GM23338 (cell line): ENCODE results near the gene USP28. TPM values are rescaled to one million over a fixed set of nuclear protein-coding genes. Genes with fewer than 3 reads are reported as not detected.
A peak's percentile ranks its signal among the peaks of the same experiment; 100 is the strongest.
"Not testable (repeated sequence)": the region's sequence is repeated elsewhere in the genome, so short reads cannot be mapped to it uniquely, and the experiment has no call there.

Source experiments
- ATAC-seq: fragments of 200-7000 bp; cut with Tn5 transposase; 3 replicates; pipeline ENCODE4 v1.9.1; 2020
- DNase-seq: peaks from one replicate; pipeline ENCODE4 v3.0.0-alpha.2; 2015; ENCODE audit warnings: low spot score
- H2AFZ ChIP-seq: fragments of 200-600 bp; sonication (generic); 2 replicates; pipeline ENCODE4 v1.8.0; 2016; ENCODE audit warnings: antibody characterized with exemption, mild to moderate bottlenecking, moderate library complexity
- H3F3A ChIP-seq: fragments of 200-600 bp; sonication (generic); replicated peaks from 2 replicates; pipeline ENCODE4 v1.8.0; 2017; ENCODE audit warnings: antibody characterized with exemption, mixed run types, low read depth
- H3K27ac ChIP-seq: fragments of 200-600 bp; sonication (generic); 2 replicates; pipeline ENCODE4 v1.6.1; 2016; ENCODE audit warnings: low read depth
- H3K27me3 ChIP-seq: fragments of 200-600 bp; sonication (generic); 2 replicates; pipeline ENCODE4 v1.8.0; 2016; ENCODE audit warnings: mild to moderate bottlenecking, mixed run types, moderate library complexity; ENCODE audit not compliant: insufficient read depth
- H3K36me3 ChIP-seq: fragments of 200-600 bp; sonication (generic); 2 replicates; pipeline ENCODE4 v1.8.0; 2016; ENCODE audit warnings: mild to moderate bottlenecking; ENCODE audit not compliant: insufficient read depth
- H3K4me1 ChIP-seq: fragments of 200-600 bp; sonication (generic); 2 replicates; pipeline ENCODE4 v1.8.0; 2016; ENCODE audit warnings: mild to moderate bottlenecking, moderate library complexity; ENCODE audit not compliant: insufficient read depth
- H3K4me2 ChIP-seq: fragments of 200-600 bp; sonication (generic); 2 replicates; pipeline ENCODE4 v1.7.1; 2017; ENCODE audit warnings: mixed run types
- H3K4me3 ChIP-seq: fragments of 200-600 bp; sonication (generic); 2 replicates; pipeline ENCODE4 v1.6.1; 2016; ENCODE audit warnings: mixed run types
- H3K79me2 ChIP-seq: fragments of 200-600 bp; sonication (generic); replicated peaks from 2 replicates; pipeline ENCODE4 v1.8.0; 2017; ENCODE audit warnings: mild to moderate bottlenecking; ENCODE audit not compliant: insufficient read depth
- H3K9me2 ChIP-seq: fragments of 200-600 bp; sonication (generic); 2 replicates; pipeline ENCODE4 v1.8.0; 2017; ENCODE audit not compliant: insufficient read depth
- H4K20me1 ChIP-seq: fragments of 200-600 bp; sonication (generic); replicated peaks from 2 replicates; pipeline ENCODE4 v1.8.0; 2017; ENCODE audit warnings: mild to moderate bottlenecking; ENCODE audit not compliant: insufficient read depth
- H3K27ac Mint-ChIP-seq: 2 replicates; pipeline ENCODE4 v1.8.0; 2020; ENCODE audit warnings: inconsistent platforms, mild to moderate bottlenecking, moderate library complexity, mixed read lengths
- H3K27me3 Mint-ChIP-seq: 3 replicates; pipeline ENCODE4 v1.8.0; 2022; ENCODE audit warnings: low read depth, mild to moderate bottlenecking, moderate library complexity, mixed read lengths, inconsistent platforms; ENCODE audit not compliant: insufficient read depth, poor library complexity
- H3K36me3 Mint-ChIP-seq: 3 replicates; pipeline ENCODE4 v1.8.0; 2021; ENCODE audit warnings: low read depth, mild to moderate bottlenecking, inconsistent platforms, moderate library complexity, mixed read lengths
- H3K4me1 Mint-ChIP-seq: 3 replicates; pipeline ENCODE4 v1.8.0; 2020; ENCODE audit warnings: mild to moderate bottlenecking, inconsistent platforms, mixed read lengths
- H3K4me3 Mint-ChIP-seq: 3 replicates; pipeline ENCODE4 v1.8.0; 2021; ENCODE audit warnings: moderate library complexity, mild to moderate bottlenecking, inconsistent platforms, mixed read lengths
- H3K9me3 Mint-ChIP-seq: 3 replicates; pipeline ENCODE4 v1.8.0; 2020; ENCODE audit warnings: moderate library complexity, mild to moderate bottlenecking, inconsistent platforms, mixed read lengths
- CTCF ChIP-seq, 2 experiments: fragments of 200-600 bp in 1 of 2; sonication (generic) in 1 of 2; conservative IDR thresholded peaks; 2 replicates each; pipeline versions ENCODE4 v1.5.1 to v1.6.1; 2016 to 2017; ENCODE audit warnings: antibody characterized with exemption in 2 of 2, low read depth in 2 of 2, mild to moderate bottlenecking in 2 of 2, moderate library complexity in 1 of 2
- ETS1 ChIP-seq: IDR thresholded peaks from 2 replicates; pipeline ENCODE4 v1.6.1; 2016; ENCODE audit warnings: antibody characterized with exemption
- EZH2 ChIP-seq: fragments of 200-600 bp; sonication (generic); IDR thresholded peaks from one replicate; pipeline ENCODE4 v1.8.0; 2017; ENCODE audit warnings: antibody characterized with exemption, mild to moderate bottlenecking, low read depth; ENCODE audit not compliant: unreplicated experiment
- EZH2phosphoT487 ChIP-seq: fragments of 200-600 bp; sonication (generic); IDR thresholded peaks from one replicate; pipeline ENCODE4 v1.8.1; 2018; ENCODE audit warnings: antibody characterized with exemption; ENCODE audit not compliant: unreplicated experiment
- JUNB ChIP-seq: IDR thresholded peaks from one replicate; pipeline ENCODE4 v1.6.1; 2016; ENCODE audit warnings: antibody characterized with exemption; ENCODE audit not compliant: unreplicated experiment
- NANOG ChIP-seq: IDR thresholded peaks from 2 replicates; pipeline ENCODE4 v1.6.1; 2016; ENCODE audit warnings: antibody characterized with exemption, borderline replicate concordance
- REST ChIP-seq: IDR thresholded peaks from one replicate; pipeline ENCODE4 v1.6.1; 2018; ENCODE audit warnings: antibody characterized with exemption; ENCODE audit not compliant: unreplicated experiment
- STAT1 ChIP-seq: IDR thresholded peaks from one replicate; pipeline ENCODE4 v1.6.1; 2016; ENCODE audit warnings: antibody characterized with exemption; ENCODE audit not compliant: unreplicated experiment
- ZNF114 ChIP-seq: fragments of 250-450 bp; sonication (Bioruptor Pico); IDR thresholded peaks from 2 replicates; pipeline ENCODE4 v1.5.0; 2020; ENCODE audit warnings: mild to moderate bottlenecking, moderate library complexity
- ZNF331 ChIP-seq: fragments of 250-450 bp; sonication (Bioruptor Pico); IDR thresholded peaks from 2 replicates; pipeline ENCODE4 v1.5.0; 2020; ENCODE audit warnings: low read depth, mild to moderate bottlenecking, moderate library complexity
- polyA plus RNA-seq: library from polyadenylated mRNA; unstranded; fragments of >200 nt; fragmentation: Nextera tagmentation; extraction: Ambion mirVana; gene quantifications from 2 replicates; pipeline ENCODE4 v1.2.1, GENCODE V29; 2016
- total RNA-seq: library from RNA; depleted of rRNA; stranded (reverse); fragments of >200 nt; shearing (Covaris generic); gene quantifications from 2 replicates; pipeline ENCODE4 v1.2.3, GENCODE V29; 2014

Gene USP28
- total and polyA plus RNA-seq, 2 experiments from 2014 or later = 73.9 to 171 TPM

- H3K4me1 Mint-ChIP-seq, H3K36me3 Mint-ChIP-seq, H3K27ac ChIP-seq, H3K4me2 ChIP-seq, DNase-seq, H3K4me3 Mint-ChIP-seq, H3K9me2 ChIP-seq, H3K79me2 ChIP-seq, H4K20me1 ChIP-seq, H3F3A ChIP-seq, H3K4me3 ChIP-seq, H3K36me3 ChIP-seq, H3K27me3 Mint-ChIP-seq, H2AFZ ChIP-seq, ATAC-seq, H3K27ac Mint-ChIP-seq, H3K9me3 Mint-ChIP-seq, H3K27me3 ChIP-seq, H3K4me1 ChIP-seq: not testable (repeated sequence)
These were observed 86.4 kb downstream of the USP28 start for GRCh38 chr11:113789016-113789415.

GRCh38 chr11:113782134-113782533 is 93.2 kb downstream of the USP28 start:
- no peaks in the 10 kb centered on the region for H3K4me1 Mint-ChIP-seq
- H3K9me3 Mint-ChIP-seq = no peaks in the 10 kb centered on the region
- no peaks in the 10 kb centered on the region for H3K27me3 ChIP-seq
- no peaks in the 10 kb centered on the region for H3K4me1 ChIP-seq
- H3F3A ChIP-seq = no peaks in the 10 kb centered on the region
- H3K4me3 ChIP-seq = no peak overlapping the region
- DNase-seq = no peak
- H3K9me2 ChIP-seq = no peaks in the 10 kb centered on the region
- no peak overlapping the region for H3K27ac Mint-ChIP-seq
- TF ChIP-seq EZH2 (no peak), STAT1 (no peak), CTCF (conservative IDR thresholded peaks at IDR 0.05; ENCODE audit: low read depth in 2 of 2) (no peak)
- H3K4me2 ChIP-seq = no peak overlapping the region
- H2AFZ ChIP-seq = no peak overlapping the region
- ATAC-seq = no peak
- no peak overlapping the region for H3K4me3 Mint-ChIP-seq
- H3K36me3 ChIP-seq = no peaks in the 10 kb centered on the region
- H3K27me3 Mint-ChIP-seq = no peaks in the 10 kb centered on the region
- no peak overlapping the region for H3K27ac ChIP-seq
- H4K20me1 ChIP-seq = no peaks in the 10 kb centered on the region
- no peaks in the 10 kb centered on the region for H3K79me2 ChIP-seq
- no peaks in the 10 kb centered on the region for H3K36me3 Mint-ChIP-seq

- Histone ChIP-seq H4K20me1 (no peaks in the 10 kb centered on the region), H3F3A (no peaks in the 10 kb centered on the region), H3K4me1 (no peaks in the 10 kb centered on the region), H3K27me3 (no peaks in the 10 kb centered on the region), H3K9me2 (no peaks in the 10 kb centered on the region), H3K4me3 (no peak overlapping the region), H2AFZ (no peak overlapping the region), H3K27ac (no peak overlapping the region), H3K36me3 (no peaks in the 10 kb centered on the region), H3K4me2 (no peak overlapping the region), H3K79me2 (no peaks in the 10 kb centered on the region)
- no peaks in the 10 kb centered on the region for H3K9me3 Mint-ChIP-seq
- H3K4me1 Mint-ChIP-seq = no peaks in the 10 kb centered on the region
- no peak overlapping the region for H3K4me3 Mint-ChIP-seq
- peak; percentile 47 for DNase-seq
- TF ChIP-seq NANOG = no peak
- no peak for TF ChIP-seq REST
- no peak for TF ChIP-seq JUNB
- TF ChIP-seq ETS1 = no peak
- TF ChIP-seq ZNF331 = no peak
- no peak for TF ChIP-seq ZNF114 (CRISPR knock-in tag)
- TF ChIP-seq EZH2phosphoT487 = no peak
- TF ChIP-seq STAT1 = no peak
- ATAC-seq = peak; percentile 76
- no peaks in the 10 kb centered on the region for H3K27me3 Mint-ChIP-seq
- H3K27ac Mint-ChIP-seq = no peak overlapping the region
- no peaks in the 10 kb centered on the region for H3K36me3 Mint-ChIP-seq
These were observed 93.7 kb downstream of the USP28 start for GRCh38 chr11:113781682-113782081.
